ENCODE results near the gene HNRNPU.

Gene HNRNPU

GRCh38 chr1:244897476-244898254 lies 33.3 kb upstream of the HNRNPU start:
- H3K27ac ChIP-seq (ENCODE audit: low read length): no peak overlapping the region
- H3K27me3 ChIP-seq (ENCODE audit: low read depth, low read length): no peaks in the 10 kb centered on the region
- H3K79me2 ChIP-seq (ENCODE audit: low read length): no peaks in the 10 kb centered on the region
- H3K4me3 ChIP-seq (ENCODE audit: low read length): no peak overlapping the region
- no peaks in the 10 kb centered on the region for H4K20me1 ChIP-seq (ENCODE audit: insufficient read depth, low read length)
- H3K36me3 ChIP-seq (replicated peaks; ENCODE audit: low read depth, low read length): no peaks in the 10 kb centered on the region
- H3K4me1 ChIP-seq (ENCODE audit: low read length): no peaks in the 10 kb centered on the region
- TF ChIP-seq CTCF (IDR thresholded peaks at IDR 0.05; ENCODE audit: low read depth, low read length) (no peak), EZH2phosphoT487 (IDR thresholded peaks at IDR 0.05; ENCODE audit: low read depth) (no peak)
- H3K9ac ChIP-seq (ENCODE audit: low read length): no peak overlapping the region
- H3K4me2 ChIP-seq (ENCODE audit: low read length): no peak overlapping the region
- no peaks in the 10 kb centered on the region for H3K9me3 ChIP-seq (ENCODE audit: insufficient read depth, low read length)
- no peak overlapping the region for H2AFZ ChIP-seq (ENCODE audit: low read depth, low read length)

GRCh38 chr1:244896550-244896949 lies 32.2 kb upstream of the HNRNPU start:
- Histone ChIP-seq H4K20me1 (ENCODE audit: insufficient read depth, low read length) (no peaks in the 10 kb centered on the region), H3K9ac (ENCODE audit: low read length) (no peak overlapping the region), H3K36me3 (replicated peaks; ENCODE audit: low read depth, low read length) (no peaks in the 10 kb centered on the region), H3K4me1 (ENCODE audit: low read length) (no peaks in the 10 kb centered on the region), H3K27ac (ENCODE audit: low read length) (no peak overlapping the region), H2AFZ (ENCODE audit: low read depth, low read length) (no peak overlapping the region), H3K79me2 (ENCODE audit: low read length) (no peaks in the 10 kb centered on the region), H3K9me3 (ENCODE audit: insufficient read depth, low read length) (no peaks in the 10 kb centered on the region), H3K4me3 (ENCODE audit: low read length) (no peak overlapping the region), H3K27me3 (ENCODE audit: low read depth, low read length) (no peaks in the 10 kb centered on the region), H3K4me2 (ENCODE audit: low read length) (no peak overlapping the region)
- TF ChIP-seq EZH2phosphoT487 (IDR thresholded peaks at IDR 0.05; ENCODE audit: low read depth): no peak
- no peak for TF ChIP-seq CTCF (IDR thresholded peaks at IDR 0.05; ENCODE audit: low read depth, low read length)

- Histone ChIP-seq H3K4me2 (ENCODE audit: low read length) (no peak overlapping the region), H3K27ac (ENCODE audit: low read length) (no peak overlapping the region), H2AFZ (ENCODE audit: low read depth, low read length) (no peak overlapping the region), H3K79me2 (ENCODE audit: low read length) (no peaks in the 10 kb centered on the region), H3K27me3 (ENCODE audit: low read depth, low read length) (no peaks in the 10 kb centered on the region), H3K9ac (ENCODE audit: low read length) (no peak overlapping the region), H3K4me1 (ENCODE audit: low read length) (no peaks in the 10 kb centered on the region), H3K36me3 (replicated peaks; ENCODE audit: low read depth, low read length) (no peaks in the 10 kb centered on the region), H3K4me3 (ENCODE audit: low read length) (no peak overlapping the region), H4K20me1 (ENCODE audit: insufficient read depth, low read length) (no peaks in the 10 kb centered on the region), H3K9me3 (ENCODE audit: insufficient read depth, low read length) (no peaks in the 10 kb centered on the region)
- TF ChIP-seq CTCF (IDR thresholded peaks at IDR 0.05; ENCODE audit: low read depth, low read length): no peak
- TF ChIP-seq EZH2phosphoT487 (IDR thresholded peaks at IDR 0.05; ENCODE audit: low read depth): no peak
These were observed 29.5 kb upstream of the HNRNPU start for GRCh38 chr1:244893836-244894235.

GRCh38 chr1:244887281-244887680 lies 22.9 kb upstream of the HNRNPU start:
- no peak overlapping the region for H3K4me2 ChIP-seq (ENCODE audit: low read length)
- no peaks in the 10 kb centered on the region for H3K4me1 ChIP-seq (ENCODE audit: low read length)
- peaks cover 11% of the 10 kb centered on the region; the same call in 1 of the 2 replicates for H3K27me3 ChIP-seq (ENCODE audit: low read depth, low read length)
- H4K20me1 ChIP-seq (ENCODE audit: insufficient read depth, low read length): no peaks in the 10 kb centered on the region
- H3K9me3 ChIP-seq (ENCODE audit: insufficient read depth, low read length): no peaks in the 10 kb centered on the region
- TF ChIP-seq CTCF (IDR thresholded peaks at IDR 0.05; ENCODE audit: low read depth, low read length): no peak
- no peak for TF ChIP-seq EZH2phosphoT487 (IDR thresholded peaks at IDR 0.05; ENCODE audit: low read depth)
- H3K79me2 ChIP-seq (ENCODE audit: low read length): no peaks in the 10 kb centered on the region
- H3K9ac ChIP-seq (ENCODE audit: low read length): no peak overlapping the region
- H3K27ac ChIP-seq (ENCODE audit: low read length): no peak overlapping the region
- no peaks in the 10 kb centered on the region for H3K36me3 ChIP-seq (replicated peaks; ENCODE audit: low read depth, low read length)
- no peak overlapping the region for H3K4me3 ChIP-seq (ENCODE audit: low read length)
- no peak overlapping the region for H2AFZ ChIP-seq (ENCODE audit: low read depth, low read length)

All from OCI-LY3 (cell line).